H1 (cell line): Measurements from ENCODE around the gene PAX5. TPM values are rescaled to one million over a fixed set of nuclear protein-coding genes. Genes with fewer than 3 reads are reported as not detected.

ENCODE experiments used
- CTCF ChIA-PET: fragments of 300-600 bp; sonication (Branson Sonifier 250); formaldehyde crosslinking; loops from one replicate; lab custom pipeline; 2021; ENCODE audit not compliant: partially characterized antibody; lab: Charles Lee
- POLR2A ChIA-PET: fragments of 300-600 bp; sonication (Branson Sonifier 250); formaldehyde crosslinking; loops from one replicate; lab custom pipeline; 2021; ENCODE audit warnings: inconsistent platforms; ENCODE audit not compliant: partially characterized antibody; lab: Charles Lee
- DNase-seq, 2 experiments: peaks; one replicate each; pipeline versions ENCODE4 v3.0.0 to v3.0.0-alpha.2; 2010 to 2022; ENCODE audit warnings: low spot score in 2 of 2, low read depth in 1 of 2, mixed read lengths in 1 of 2
- FAIRE-seq: peaks from 2 replicates; lab custom pipeline; 2011; peaks lifted over from hg19 to GRCh38; lab: Jason Lieb, UNC
- H2AFZ ChIP-seq: 2 replicates; pipeline ENCODE4 v1.8.1; 2012; ENCODE audit warnings: low read length, inconsistent platforms
- H2AK5ac ChIP-seq: 2 replicates; pipeline ENCODE4 v1.6.1; 2013; ENCODE audit warnings: low read depth, low read length
- H2BK120ac ChIP-seq: replicated peaks from 2 replicates; pipeline ENCODE3; 2013; ENCODE audit warnings: low read depth, low read length, inconsistent platforms
- H2BK12ac ChIP-seq: 2 replicates; pipeline ENCODE4 v1.6.1; 2013; ENCODE audit warnings: low read depth, low read length
- H2BK15ac ChIP-seq: 2 replicates; pipeline ENCODE4 v1.6.1; 2013; ENCODE audit warnings: low read length
- H2BK20ac ChIP-seq: 2 replicates; pipeline ENCODE4 v1.6.1; 2013; ENCODE audit warnings: low read length
- H2BK5ac ChIP-seq: 2 replicates; pipeline ENCODE4 v1.6.1; 2013; ENCODE audit warnings: low read depth, low read length
- H3K14ac ChIP-seq: 2 replicates; pipeline ENCODE4 v1.6.1; 2013; ENCODE audit warnings: inconsistent platforms; ENCODE audit not compliant: insufficient read length
- H3K18ac ChIP-seq: 2 replicates; pipeline ENCODE4 v1.6.1; 2013; ENCODE audit warnings: low read length; ENCODE audit errors: extremely low read depth
- H3K23ac ChIP-seq: 2 replicates; pipeline ENCODE4 v1.6.1; 2013; ENCODE audit warnings: inconsistent platforms; ENCODE audit not compliant: insufficient read length
- H3K23me2 ChIP-seq: 2 replicates; pipeline ENCODE4 v1.6.1; 2013; ENCODE audit warnings: low read depth, low read length
- H3K27ac ChIP-seq: 2 replicates; pipeline ENCODE4 v1.6.1; 2011; ENCODE audit warnings: low read depth, low read length, inconsistent platforms
- H3K27me3 ChIP-seq, 4 experiments: replicated peaks in 1 of 4; 1 replicate in 1 of 4; 2 replicates in 3 of 4; pipeline versions ENCODE4 v1.6.1 to v1.8.1; 2011 to 2013; ENCODE audit warnings: low read length in 3 of 4, mild to moderate bottlenecking in 3 of 4, inconsistent platforms in 2 of 4, mixed read lengths in 2 of 4, moderate library complexity in 1 of 4; ENCODE audit not compliant: control insufficient read depth in 3 of 4, insufficient read depth in 3 of 4; ENCODE audit errors: extremely low read depth in 1 of 4
- H3K36me3 ChIP-seq, 4 experiments: 2 replicates each; pipeline versions ENCODE4 v1.6.1 to v1.8.1; 2011 to 2013; ENCODE audit warnings: mild to moderate bottlenecking in 4 of 4, low read length in 3 of 4, moderate library complexity in 2 of 4, control low read depth in 1 of 4, inconsistent platforms in 1 of 4; ENCODE audit not compliant: insufficient read depth in 4 of 4, control insufficient read depth in 2 of 4
- H3K4ac ChIP-seq: replicated peaks from 2 replicates; pipeline ENCODE3; 2013; ENCODE audit warnings: low read length, low read depth, mixed read lengths, inconsistent platforms; ENCODE audit not compliant: insufficient read length
- H3K4me1 ChIP-seq, 4 experiments: replicated peaks in 1 of 4; 1 replicate in 1 of 4; 2 replicates in 3 of 4; pipeline versions ENCODE4 v1.6.1 to v1.8.1; 2011 to 2013; ENCODE audit warnings: low read length in 3 of 4, inconsistent platforms in 2 of 4, mixed read lengths in 1 of 4; ENCODE audit not compliant: insufficient read depth in 4 of 4, control insufficient read depth in 3 of 4
- H3K4me2 ChIP-seq, 2 experiments: 2 replicates each; pipeline versions ENCODE4 v1.6.1 to v1.8.1; 2011 to 2013; ENCODE audit warnings: low read depth in 2 of 2, low read length in 2 of 2, control low read depth in 1 of 2, inconsistent platforms in 1 of 2, mild to moderate bottlenecking in 1 of 2; ENCODE audit not compliant: insufficient read depth in 1 of 2
- H3K4me3 ChIP-seq, 4 experiments: fragments of 200-600, 300-600 bp in 1 of 4; sonication (generic), shearing (Covaris generic), sonication (Bioruptor Twin) in 1 of 4; 2 replicates each; pipeline versions ENCODE4 v1.5.1 to v1.8.1; 2011 to 2016; ENCODE audit warnings: low read length in 4 of 4, low read depth in 3 of 4, control low read depth in 2 of 4, inconsistent platforms in 2 of 4, mild to moderate bottlenecking in 2 of 4, mixed read lengths in 1 of 4, moderate library complexity in 1 of 4; ENCODE audit not compliant: insufficient read depth in 2 of 4; ENCODE audit errors: extremely low read depth in 1 of 4
- H3K56ac ChIP-seq: replicated peaks from 2 replicates; pipeline ENCODE3; 2013; ENCODE audit warnings: low read depth, mild to moderate bottlenecking, mixed read lengths, low read length, inconsistent platforms; ENCODE audit not compliant: insufficient read length
- H3K79me1 ChIP-seq: 2 replicates; pipeline ENCODE4 v1.6.1; 2013; ENCODE audit warnings: low read depth, low read length, control low read depth
- H3K79me2 ChIP-seq, 2 experiments: 2 replicates each; pipeline versions ENCODE4 v1.6.1 to v1.8.1; 2012 to 2013; ENCODE audit warnings: low read length in 2 of 2, mild to moderate bottlenecking in 2 of 2, inconsistent platforms in 1 of 2; ENCODE audit not compliant: insufficient read depth in 2 of 2, control insufficient read depth in 1 of 2
- H3K9ac ChIP-seq, 4 experiments: replicated peaks in 1 of 4; 1 replicate in 1 of 4; 2 replicates in 3 of 4; pipeline versions ENCODE4 v1.6.1 to v1.8.1; 2011 to 2013; ENCODE audit warnings: low read depth in 3 of 4, low read length in 3 of 4, control low read depth in 2 of 4, mild to moderate bottlenecking in 2 of 4, moderate library complexity in 2 of 4, inconsistent platforms in 1 of 4; ENCODE audit errors: extremely low read depth in 1 of 4
- H3K9me3 ChIP-seq, 2 experiments: 2 replicates each; pipeline versions ENCODE4 v1.6.1 to v1.8.1; 2012 to 2013; ENCODE audit warnings: mild to moderate bottlenecking in 2 of 2, moderate library complexity in 2 of 2, control low read depth in 1 of 2, inconsistent platforms in 1 of 2, low read depth in 1 of 2, low read length in 1 of 2, mixed read lengths in 1 of 2; ENCODE audit not compliant: insufficient read depth in 2 of 2
- H4K20me1 ChIP-seq, 2 experiments: replicated peaks in 1 of 2; 2 replicates each; pipeline versions ENCODE3 to v1.8.1; 2011 to 2013; ENCODE audit warnings: inconsistent platforms in 2 of 2, low read length in 2 of 2, mild to moderate bottlenecking in 1 of 2; ENCODE audit not compliant: insufficient read depth in 2 of 2, control insufficient read depth in 1 of 2
- H4K5ac ChIP-seq: 2 replicates; pipeline ENCODE4 v1.6.1; 2013; ENCODE audit warnings: low read length, low read depth, mixed read lengths, inconsistent platforms; ENCODE audit not compliant: insufficient read length
- H4K8ac ChIP-seq: 2 replicates; pipeline ENCODE4 v1.8.0; 2013; ENCODE audit warnings: mild to moderate bottlenecking, moderate library complexity, low read length, inconsistent platforms; ENCODE audit not compliant: insufficient read depth; ENCODE audit errors: extremely low read depth
- H4K91ac ChIP-seq: replicated peaks from 2 replicates; pipeline ENCODE3; 2013; ENCODE audit warnings: low read length, mixed read lengths, inconsistent platforms; ENCODE audit not compliant: insufficient read length
- CEBPB ChIP-seq: IDR thresholded peaks from 2 replicates; pipeline ENCODE4 v1.6.1; 2012; ENCODE audit warnings: low read depth, low read length
- FOSL1 ChIP-seq: IDR thresholded peaks from 2 replicates; pipeline ENCODE4 v1.6.1; 2011; ENCODE audit warnings: mild to moderate bottlenecking, low read depth, low read length, moderate library complexity; ENCODE audit not compliant: insufficient read depth
- RNF2 ChIP-seq: fragments of 200-900, 300-1000 bp; sonication (generic); IDR thresholded peaks from 2 replicates; pipeline ENCODE4 v1.7.1; 2016; ENCODE audit warnings: borderline replicate concordance, low read depth, mild to moderate bottlenecking, antibody characterized with exemption, low read length; ENCODE audit not compliant: poor library complexity, severe bottlenecking; ENCODE audit errors: missing control alignments
- RXRA ChIP-seq: IDR thresholded peaks from 2 replicates; pipeline ENCODE4 v1.6.1; 2011; ENCODE audit warnings: low read depth, mild to moderate bottlenecking, low read length, moderate library complexity; ENCODE audit not compliant: insufficient read depth
- WGBS, 2 experiments: shearing (Covaris generic) in 1 of 2; methylation state at CpG; one replicate each; pipeline versions ENCODE4 v1.1.6 to v1.1.7; 2013 to 2015; ENCODE audit warnings: low lambda C conversion rate in 2 of 2, mixed read lengths in 2 of 2, inconsistent platforms in 1 of 2, low coverage in 1 of 2, missing lambda C conversion rate in 1 of 2; ENCODE audit not compliant: insufficient replicate concordance in 2 of 2, insufficient coverage in 1 of 2, insufficient read length in 1 of 2; ENCODE audit errors: extremely low coverage in 1 of 2, missing lambda C conversion rate in 1 of 2; 5-methylcytosine and 5-hydroxymethylcytosine counted together
- polyA plus RNA-seq, 7 experiments: library from polyadenylated mRNA; depleted of rRNA in 3 of 7; stranded (reverse) in 5 of 7; unstranded in 2 of 7; fragments of >200 nt in 5 of 7; fragments of 200-250 nt in 2 of 7; gene quantifications; 1 replicate in 5 of 7; 2 replicates in 1 of 7; 4 replicates in 1 of 7; pipeline versions ENCODE4 v1.2.1 to v1.2.3, GENCODE V29; 2011 to 2013; ENCODE audit warnings: missing spikeins in 2 of 7, mixed read lengths in 2 of 7
- total RNA-seq: library from RNA; stranded (reverse); fragmentation: NEBNext Ultra II Directional; extraction: Animal tissue kit (Norgen Biotek cat#: 25700); gene quantifications from 2 replicates; pipeline ENCODE4 v1.2.1, GENCODE V29; 2021

PAX5 gene
- total and polyA plus RNA-seq, 2 of the 8 experiments (the other 6 are each of a cell fraction or from before 2014, with no cell fraction given) = 0.29 to 0.43 TPM

DNA sequence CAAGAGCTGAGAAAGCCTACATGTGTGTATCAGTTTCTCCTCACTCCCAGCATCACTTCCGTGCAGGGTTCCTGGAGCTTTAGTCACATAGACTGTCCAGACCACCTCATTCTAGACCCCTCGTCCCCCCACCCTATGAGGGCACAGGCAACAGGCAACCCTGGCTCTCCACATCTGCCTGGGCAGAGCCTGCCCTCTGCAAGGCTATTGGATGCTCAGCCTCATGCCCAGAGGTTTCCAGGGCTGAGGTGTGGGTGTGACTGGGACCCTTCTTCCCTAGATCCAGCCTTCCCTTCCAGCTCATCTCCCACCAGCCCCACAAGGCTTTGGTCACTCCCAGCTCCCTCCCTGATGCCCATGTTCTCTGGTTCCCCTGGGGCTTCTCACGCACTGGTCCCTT lies 161.4 kb downstream of the PAX5 start:
- Histone ChIP-seq H3K27me3 (peaks cover 0 to 2% (median 0%) of the 10 kb centered on the region in 4 experiments; a peak in 1 of 7 replicates), H3K56ac (no peak overlapping the region), H3K27ac (no peak overlapping the region), H2BK15ac (no peak overlapping the region), H2BK12ac (no peak overlapping the region), H2AFZ (no peak overlapping the region), H2BK5ac (no peak overlapping the region; the same call in 1 of the 2 replicates), H3K4me2 (no peak overlapping the region), H3K4me3 (no peak overlapping the region), H3K4ac (no peak overlapping the region), H4K8ac (no peak overlapping the region), H3K79me2 (no peaks in the 10 kb centered on the region), H3K4me1 (no peaks in the 10 kb centered on the region; a peak in 1 of 7 replicates), H3K23ac (no peak overlapping the region), H3K23me2 (peaks cover 3% of the 10 kb centered on the region; the same call in 1 of the 2 replicates), H3K9ac (no peak overlapping the region), H2BK20ac (0 out of 2 replicates have a peak overlapping the region, but pooled peaks have one; percentile 43), H3K79me1 (no peaks in the 10 kb centered on the region), H2BK120ac (no peak overlapping the region), H3K18ac (no peak overlapping the region), H4K5ac (no peak overlapping the region), H4K20me1 (peaks cover 0 to 3% of the 10 kb centered on the region in 2 experiments), H2AK5ac (no peak overlapping the region), H3K14ac (no peak overlapping the region), H3K9me3 (peaks cover 0 to 4% of the 10 kb centered on the region in 2 experiments; a peak in 2 of 4 replicates), H3K36me3 (no peaks in the 10 kb centered on the region), H4K91ac (no peak overlapping the region)
- 66% methylated on average over 3 of the region's 3 CpGs; no CpG with 5 or more reads in 1 of the 2 experiments for WGBS, 2 experiments
- ChIA-PET POLR2A (interaction anchor here (1.2 kb wide), 1 partner anchor 119 kb away, joined by 5 read pairs; no protein-coding TSS in a partner anchor), CTCF (interaction anchor here (0.8 to 27.2 kb wide), 53 partner anchors 10 to 538 kb away, joined by 3 to 657 read pairs (median 6); no protein-coding TSS in a partner anchor)
- no peak for DNase-seq
- TF ChIP-seq RNF2 (no peak), CEBPB (no peak), RXRA (no peak), FOSL1 (no peak)
- no peak for FAIRE-seq
